ENCODE measurements around the gene VWA5B1. TPM values are rescaled to one million over a fixed set of nuclear protein-coding genes. Genes with fewer than 3 reads are reported as not detected.

Gene VWA5B1
- total RNA-seq, 1 donor from 2014 or later: 0.44 TPM

DNA sequence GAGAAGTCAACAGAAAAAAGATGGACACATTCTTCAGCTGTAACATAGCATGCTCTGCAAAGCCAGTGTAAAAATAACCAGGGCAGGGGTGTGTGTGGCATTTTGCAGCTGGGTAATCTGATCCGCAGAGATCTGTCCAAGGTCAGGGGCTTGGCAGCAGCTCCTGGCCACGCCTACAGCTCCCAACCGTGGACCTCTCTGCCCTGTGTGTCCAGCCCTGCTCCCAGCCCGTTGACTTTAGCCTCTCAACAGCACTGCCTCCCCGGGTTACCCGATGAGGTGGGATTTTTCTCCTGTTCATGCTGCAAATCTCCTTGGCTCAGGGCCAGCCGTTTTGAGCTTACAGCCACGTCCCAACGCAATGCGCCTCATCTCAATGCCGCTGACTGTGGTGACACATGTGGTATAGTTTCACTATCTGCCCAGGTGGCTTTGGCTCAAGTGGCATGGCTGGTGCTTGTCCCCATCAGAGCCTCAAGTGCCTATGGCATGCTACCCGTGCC, 68.1 kb downstream of the VWA5B1 start:
- Mint-ChIP-seq H3K4me3 (no peak overlapping the region), H3K9me3 (no peaks in the 10 kb centered on the region), H3K36me3 (ENCODE audit: low read depth) (no peaks in the 10 kb centered on the region), H3K27ac (ENCODE audit: unreplicated experiment) (no peak overlapping the region), H3K4me1 (no peaks in the 10 kb centered on the region), H3K27me3 (ENCODE audit: low read depth) (peaks cover 57% of the 10 kb centered on the region)
- TF ChIP-seq, protein P1, sequence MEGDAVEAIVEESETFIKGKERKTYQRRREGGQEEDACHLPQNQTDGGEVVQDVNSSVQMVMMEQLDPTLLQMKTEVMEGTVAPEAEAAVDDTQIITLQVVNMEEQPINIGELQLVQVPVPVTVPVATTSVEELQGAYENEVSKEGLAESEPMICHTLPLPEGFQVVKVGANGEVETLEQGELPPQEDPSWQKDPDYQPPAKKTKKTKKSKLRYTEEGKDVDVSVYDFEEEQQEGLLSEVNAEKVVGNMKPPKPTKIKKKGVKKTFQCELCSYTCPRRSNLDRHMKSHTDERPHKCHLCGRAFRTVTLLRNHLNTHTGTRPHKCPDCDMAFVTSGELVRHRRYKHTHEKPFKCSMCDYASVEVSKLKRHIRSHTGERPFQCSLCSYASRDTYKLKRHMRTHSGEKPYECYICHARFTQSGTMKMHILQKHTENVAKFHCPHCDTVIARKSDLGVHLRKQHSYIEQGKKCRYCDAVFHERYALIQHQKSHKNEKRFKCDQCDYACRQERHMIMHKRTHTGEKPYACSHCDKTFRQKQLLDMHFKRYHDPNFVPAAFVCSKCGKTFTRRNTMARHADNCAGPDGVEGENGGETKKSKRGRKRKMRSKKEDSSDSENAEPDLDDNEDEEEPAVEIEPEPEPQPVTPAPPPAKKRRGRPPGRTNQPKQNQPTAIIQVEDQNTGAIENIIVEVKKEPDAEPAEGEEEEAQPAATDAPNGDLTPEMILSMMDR (conservative IDR thresholded peaks at IDR 0.05): no peak
- no peak for DNase-seq (ENCODE audit: low read depth, low spot score)

DNA sequence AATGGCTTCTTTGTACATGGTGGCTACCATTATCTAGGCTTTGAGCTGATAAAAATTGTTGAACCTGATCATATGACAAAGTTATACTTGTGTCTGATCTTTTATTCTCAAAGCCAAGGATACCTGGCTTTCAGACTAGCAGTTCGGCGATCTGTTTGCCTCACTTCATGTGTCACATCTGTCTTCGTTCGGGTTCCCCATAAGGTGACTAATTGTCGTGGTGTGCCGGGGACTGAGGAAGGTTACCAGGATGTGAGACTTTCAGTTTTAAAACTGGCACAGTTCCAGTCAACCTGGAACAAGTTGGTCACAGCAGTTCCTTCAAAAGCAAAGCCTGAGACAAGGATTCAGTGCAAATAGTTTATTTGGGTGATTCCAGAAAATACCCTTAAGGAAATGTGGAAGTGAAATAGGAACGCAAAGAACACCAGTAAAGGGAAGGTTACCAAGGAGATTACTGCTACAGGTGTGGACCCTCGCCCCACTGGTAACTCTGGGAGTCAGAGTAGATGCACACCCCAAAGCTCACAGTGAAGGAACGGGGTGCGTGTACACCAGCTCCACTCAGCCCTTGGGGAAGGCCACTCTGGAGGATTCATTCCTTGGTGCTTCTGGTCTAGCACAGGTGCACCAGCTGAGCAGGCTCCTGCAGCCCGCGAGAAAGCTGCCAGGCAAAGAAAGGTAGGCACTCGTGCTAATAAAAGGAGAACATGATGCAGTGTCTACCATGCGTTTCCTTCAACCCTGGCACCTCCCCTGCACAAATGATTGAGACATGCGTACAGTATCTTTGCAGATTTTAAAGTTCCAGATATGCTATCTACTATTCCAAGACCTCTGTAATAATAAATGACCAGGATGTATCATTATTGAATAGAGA, 69.0 kb downstream of the VWA5B1 start:
- peaks cover 66% of the 10 kb centered on the region for H3K27me3 Mint-ChIP-seq (ENCODE audit: low read depth)
- TF ChIP-seq, protein P1 (conservative IDR thresholded peaks at IDR 0.05): no peak
- H3K9me3 Mint-ChIP-seq: no peaks in the 10 kb centered on the region

DNA sequence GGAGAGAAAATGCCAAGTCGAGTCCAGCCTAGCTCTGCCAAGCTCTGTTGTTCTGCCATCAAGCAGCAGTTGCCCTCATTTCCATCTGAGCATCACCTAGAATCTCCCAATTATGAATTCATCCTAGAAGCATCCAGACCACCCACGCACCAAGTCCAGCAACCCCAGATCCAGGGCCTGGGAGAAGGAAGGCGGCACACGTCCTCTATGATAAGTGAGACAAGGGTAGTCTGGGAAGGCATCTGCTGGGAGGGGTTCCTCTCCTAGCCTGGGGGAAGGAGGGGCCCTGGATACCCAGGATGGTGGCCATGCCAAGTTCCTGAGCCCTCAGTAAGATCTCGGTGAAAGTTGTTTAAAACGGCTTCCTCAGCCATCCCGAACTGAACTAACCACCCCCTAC, 70.7 kb downstream of the VWA5B1 start:
- no peak overlapping the region for H3K4me3 Mint-ChIP-seq
- no peaks in the 10 kb centered on the region for H3K36me3 Mint-ChIP-seq (ENCODE audit: low read depth)
- TF ChIP-seq, protein P1 (conservative IDR thresholded peaks at IDR 0.05): no peak
- DNase-seq (ENCODE audit: low read depth, low spot score): no peak
- H3K9me3 Mint-ChIP-seq: no peaks in the 10 kb centered on the region
- peaks cover 81% of the 10 kb centered on the region for H3K27me3 Mint-ChIP-seq (ENCODE audit: low read depth)
- H3K27ac Mint-ChIP-seq (ENCODE audit: unreplicated experiment): no peak overlapping the region
- H3K4me1 Mint-ChIP-seq: no peaks in the 10 kb centered on the region

More for the DNA sequence above, 69.0 kb downstream of the VWA5B1 start:
- H3K4me3 Mint-ChIP-seq: no peak overlapping the region
- H3K4me1 Mint-ChIP-seq: no peaks in the 10 kb centered on the region
- H3K36me3 Mint-ChIP-seq (ENCODE audit: low read depth): no peaks in the 10 kb centered on the region
- no peak overlapping the region for H3K27ac Mint-ChIP-seq (ENCODE audit: unreplicated experiment)
- no peak for DNase-seq (ENCODE audit: low read depth, low spot score)

DNA sequence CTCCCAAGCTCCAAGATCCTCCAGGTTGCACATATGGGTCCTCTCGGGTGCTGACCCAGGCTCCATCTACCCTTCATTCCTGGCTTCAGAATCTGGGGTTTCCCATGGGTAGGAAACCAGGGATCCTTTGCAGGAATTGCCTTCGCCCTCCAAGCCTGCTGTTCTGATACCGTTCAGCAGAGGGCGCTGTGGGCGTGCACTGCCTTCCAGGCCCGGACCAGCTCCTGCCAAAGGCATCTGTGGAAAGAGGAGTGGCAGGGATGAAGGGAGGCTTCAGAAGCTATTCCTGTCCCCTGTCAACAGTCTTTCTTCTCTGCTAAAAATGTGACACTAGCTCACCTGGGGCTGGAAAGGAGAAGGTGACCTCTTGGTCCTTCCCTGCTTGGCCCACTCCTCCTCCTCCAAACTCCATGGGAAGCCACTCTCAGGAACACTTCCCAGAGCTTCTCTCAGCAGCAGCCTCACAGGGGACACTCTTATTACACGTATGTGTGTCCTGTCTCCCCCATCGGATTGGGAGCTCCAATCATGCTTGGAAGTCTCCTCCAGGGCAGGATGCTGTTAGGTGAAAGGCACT, 71.2 kb downstream of the VWA5B1 start:
- Mint-ChIP-seq H3K4me3 (no peak overlapping the region), H3K9me3 (no peaks in the 10 kb centered on the region), H3K36me3 (ENCODE audit: low read depth) (no peaks in the 10 kb centered on the region), H3K27ac (ENCODE audit: unreplicated experiment) (no peak overlapping the region), H3K27me3 (ENCODE audit: low read depth) (peaks cover 84% of the 10 kb centered on the region), H3K4me1 (no peaks in the 10 kb centered on the region)
- TF ChIP-seq, protein P1 (conservative IDR thresholded peaks at IDR 0.05): peak; percentile 83
- DNase-seq (ENCODE audit: low read depth, low spot score): peak; percentile 81

DNA sequence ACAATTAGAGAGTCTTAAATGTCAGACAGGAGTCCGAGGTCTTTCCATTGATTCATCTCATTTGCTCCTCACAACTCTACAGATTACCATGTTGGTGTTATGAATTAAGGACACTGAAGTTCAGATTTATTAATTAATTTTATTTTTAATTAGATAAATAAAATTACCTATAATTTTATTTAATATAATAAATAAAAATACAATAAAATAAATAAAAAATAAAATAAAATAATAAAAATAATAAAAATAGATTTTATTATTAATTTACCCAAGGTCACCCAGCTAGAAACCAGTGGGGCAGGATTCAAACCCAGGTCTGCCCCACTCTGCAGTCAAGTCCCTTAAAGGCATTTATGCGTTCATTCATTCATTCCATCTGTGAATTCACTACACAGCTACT, 72.2 kb downstream of the VWA5B1 start:
- Mint-ChIP-seq H3K27ac (ENCODE audit: unreplicated experiment) (no peak overlapping the region), H3K36me3 (ENCODE audit: low read depth) (no peaks in the 10 kb centered on the region), H3K4me3 (no peak overlapping the region), H3K4me1 (peaks cover 5% of the 10 kb centered on the region), H3K9me3 (no peaks in the 10 kb centered on the region), H3K27me3 (ENCODE audit: low read depth) (peaks cover 91% of the 10 kb centered on the region)
- TF ChIP-seq, protein P1 (conservative IDR thresholded peaks at IDR 0.05): no peak
- DNase-seq (ENCODE audit: low read depth, low spot score): no peak

All from neural crest cell (in vitro differentiated cells).